ENCODE data around the gene MAP3K7CL.

The MAP3K7CL gene

DNA sequence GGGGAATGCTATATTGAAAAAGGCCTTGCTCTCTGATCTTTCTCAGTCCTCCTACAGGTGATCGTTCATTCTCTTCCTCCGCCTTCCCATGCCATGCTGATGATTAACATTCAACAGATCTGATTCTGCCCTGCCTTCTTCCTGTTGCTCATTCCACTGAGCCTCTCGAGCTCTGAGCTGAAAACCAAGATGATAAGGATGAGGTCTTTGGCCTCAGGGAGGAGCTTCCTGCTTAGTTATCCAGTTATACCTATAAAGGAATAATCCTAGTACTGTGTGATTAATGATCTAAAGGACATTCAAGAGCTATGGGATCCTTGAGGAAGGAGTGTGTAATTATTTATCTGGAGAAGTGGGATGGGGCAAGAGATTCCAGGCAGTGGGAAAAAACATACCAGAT, 25.2 kb upstream of the MAP3K7CL start:
- no peak for TF ChIP-seq POLR2A (IDR thresholded peaks at IDR 0.05; ENCODE audit: extremely low read depth, insufficient read length)
- TF ChIP-seq, protein P1, sequence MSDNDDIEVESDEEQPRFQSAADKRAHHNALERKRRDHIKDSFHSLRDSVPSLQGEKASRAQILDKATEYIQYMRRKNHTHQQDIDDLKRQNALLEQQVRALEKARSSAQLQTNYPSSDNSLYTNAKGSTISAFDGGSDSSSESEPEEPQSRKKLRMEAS (IDR thresholded peaks at IDR 0.05; ENCODE audit: low read depth, low read length), result no peak
- no peak for TF ChIP-seq MYC (IDR thresholded peaks at IDR 0.05; ENCODE audit: low read depth, low read length)
- TF ChIP-seq, protein P2, sequence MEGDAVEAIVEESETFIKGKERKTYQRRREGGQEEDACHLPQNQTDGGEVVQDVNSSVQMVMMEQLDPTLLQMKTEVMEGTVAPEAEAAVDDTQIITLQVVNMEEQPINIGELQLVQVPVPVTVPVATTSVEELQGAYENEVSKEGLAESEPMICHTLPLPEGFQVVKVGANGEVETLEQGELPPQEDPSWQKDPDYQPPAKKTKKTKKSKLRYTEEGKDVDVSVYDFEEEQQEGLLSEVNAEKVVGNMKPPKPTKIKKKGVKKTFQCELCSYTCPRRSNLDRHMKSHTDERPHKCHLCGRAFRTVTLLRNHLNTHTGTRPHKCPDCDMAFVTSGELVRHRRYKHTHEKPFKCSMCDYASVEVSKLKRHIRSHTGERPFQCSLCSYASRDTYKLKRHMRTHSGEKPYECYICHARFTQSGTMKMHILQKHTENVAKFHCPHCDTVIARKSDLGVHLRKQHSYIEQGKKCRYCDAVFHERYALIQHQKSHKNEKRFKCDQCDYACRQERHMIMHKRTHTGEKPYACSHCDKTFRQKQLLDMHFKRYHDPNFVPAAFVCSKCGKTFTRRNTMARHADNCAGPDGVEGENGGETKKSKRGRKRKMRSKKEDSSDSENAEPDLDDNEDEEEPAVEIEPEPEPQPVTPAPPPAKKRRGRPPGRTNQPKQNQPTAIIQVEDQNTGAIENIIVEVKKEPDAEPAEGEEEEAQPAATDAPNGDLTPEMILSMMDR (IDR thresholded peaks at IDR 0.05; ENCODE audit: low read depth, low read length), result no peak
- no peak overlapping the region for H3K4me3 ChIP-seq (ENCODE audit: low read depth, low read length)
- DNase-seq (ENCODE audit: low read depth), result no peak

DNA sequence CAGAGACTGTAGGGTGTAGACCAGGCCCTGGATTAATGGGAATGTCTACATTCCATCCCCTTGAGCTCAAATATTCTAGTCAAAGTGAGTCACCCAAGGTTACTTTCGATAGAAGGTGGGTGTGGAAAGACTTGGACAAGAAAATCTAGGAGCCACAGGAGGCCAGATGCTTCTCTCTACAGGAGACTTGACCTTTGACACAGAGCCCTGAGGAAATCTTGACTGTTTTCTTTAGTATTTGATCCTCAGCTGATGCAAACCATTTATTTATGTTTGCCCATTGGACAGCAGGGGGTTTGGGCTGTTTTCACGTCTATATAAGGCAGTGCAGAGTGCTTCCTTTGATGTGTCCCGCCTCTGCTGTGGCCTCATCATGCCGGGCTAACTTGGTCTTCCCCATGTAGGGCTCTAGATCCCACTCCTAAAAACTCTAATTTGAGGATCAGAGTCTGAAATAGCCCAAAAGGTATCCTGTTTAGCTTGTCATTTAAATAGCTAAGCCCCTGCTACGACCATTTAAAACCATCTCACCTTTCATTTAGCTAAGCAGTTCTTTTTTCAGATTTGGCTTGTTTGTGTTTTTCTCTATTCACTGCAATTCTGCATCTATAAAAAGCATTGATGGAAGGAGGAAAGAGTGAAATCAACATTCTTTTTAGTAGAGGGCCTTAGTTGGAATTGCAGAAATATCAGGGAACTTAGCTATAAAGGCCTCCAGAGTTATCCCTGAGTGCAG, 15.5 kb upstream of the MAP3K7CL start:
- DNase-seq (ENCODE audit: low read depth), result no peak
- TF ChIP-seq POLR2A (IDR thresholded peaks at IDR 0.05; ENCODE audit: extremely low read depth, insufficient read length), result no peak
- no peak for TF ChIP-seq MYC (IDR thresholded peaks at IDR 0.05; ENCODE audit: low read depth, low read length)
- TF ChIP-seq, protein P1 (IDR thresholded peaks at IDR 0.05; ENCODE audit: low read depth, low read length), result no peak
- TF ChIP-seq, protein P2 (IDR thresholded peaks at IDR 0.05; ENCODE audit: low read depth, low read length), result no peak
- H3K4me3 ChIP-seq (ENCODE audit: low read depth, low read length), result no peak overlapping the region

DNA sequence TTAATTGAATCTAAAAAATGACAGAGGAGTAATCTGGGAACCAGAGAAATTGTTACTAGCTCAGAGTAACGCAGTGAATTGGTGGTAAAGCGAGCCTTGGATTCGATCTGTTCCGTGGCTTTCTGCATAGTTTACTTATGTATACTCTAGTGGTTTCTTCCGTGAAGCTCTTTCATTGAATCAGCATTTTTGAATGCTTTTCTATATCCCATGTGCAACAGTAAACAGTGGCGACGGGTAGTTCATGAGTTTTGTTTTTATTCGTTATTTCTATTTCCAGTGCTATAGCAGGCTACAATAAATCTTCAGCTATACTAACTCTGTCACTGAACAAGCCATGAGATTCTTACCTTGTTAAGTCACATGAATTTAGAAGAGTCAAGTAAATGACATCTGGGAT, 14.5 kb upstream of the MAP3K7CL start:
- no peak for DNase-seq (ENCODE audit: low read depth)
- TF ChIP-seq, protein P1 (IDR thresholded peaks at IDR 0.05; ENCODE audit: low read depth, low read length), result no peak
- TF ChIP-seq, protein P2 (IDR thresholded peaks at IDR 0.05; ENCODE audit: low read depth, low read length), result no peak
- TF ChIP-seq MYC (IDR thresholded peaks at IDR 0.05; ENCODE audit: low read depth, low read length), result no peak
- TF ChIP-seq POLR2A (IDR thresholded peaks at IDR 0.05; ENCODE audit: extremely low read depth, insufficient read length), result no peak
- no peak overlapping the region for H3K4me3 ChIP-seq (ENCODE audit: low read depth, low read length)

DNA sequence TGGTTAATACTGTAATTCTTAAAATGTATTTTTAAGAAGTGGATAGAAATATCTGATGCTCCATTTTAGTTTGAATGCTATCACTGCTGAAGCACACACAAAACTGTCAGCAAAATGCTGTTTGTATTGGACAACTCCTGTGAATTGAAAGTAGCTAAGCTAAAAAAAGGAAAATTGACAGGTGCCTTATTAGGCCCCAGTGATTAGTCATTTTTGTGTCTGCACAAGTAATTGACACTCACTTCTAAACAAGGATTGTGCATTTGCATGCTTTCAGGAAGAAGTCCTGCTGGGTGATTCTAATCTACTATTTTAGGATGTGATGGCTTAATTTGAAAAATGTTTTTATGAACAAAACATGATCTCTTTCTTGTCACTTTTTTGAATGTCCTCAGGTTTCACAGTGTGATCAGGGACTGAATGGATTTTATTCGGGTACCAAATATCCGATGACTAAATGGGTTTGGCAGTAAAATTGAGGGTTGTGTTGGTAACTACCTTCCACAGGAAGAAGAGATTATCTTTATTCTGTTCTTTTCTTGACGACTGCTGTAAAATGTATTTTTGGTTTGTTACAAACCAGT, 13.0 kb upstream of the MAP3K7CL start:
- no peak overlapping the region for H3K4me3 ChIP-seq (ENCODE audit: low read depth, low read length)
- TF ChIP-seq MYC (IDR thresholded peaks at IDR 0.05; ENCODE audit: low read depth, low read length), result no peak
- TF ChIP-seq, protein P1 (IDR thresholded peaks at IDR 0.05; ENCODE audit: low read depth, low read length), result no peak
- DNase-seq (ENCODE audit: low read depth), result no peak

DNA sequence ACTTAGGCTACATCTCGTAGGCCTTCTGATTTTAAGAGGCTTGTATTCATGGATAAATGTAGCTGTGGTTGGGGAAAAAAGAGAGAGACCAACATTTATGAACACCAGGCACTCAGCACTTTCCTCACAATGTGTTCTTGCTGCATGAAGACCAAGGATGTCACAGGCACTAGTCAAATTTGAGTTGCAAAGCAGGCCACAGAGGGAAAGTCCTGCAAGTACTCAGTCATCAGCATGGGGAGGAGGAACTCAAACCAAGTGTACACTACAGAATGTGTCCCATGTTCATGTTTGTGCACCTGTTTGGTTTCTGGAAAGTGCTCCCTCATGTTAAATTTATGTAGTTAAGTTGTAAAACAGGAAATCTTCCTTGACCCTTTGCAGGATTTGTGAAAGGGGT, 8.7 kb upstream of the MAP3K7CL start:
- TF ChIP-seq MYC (IDR thresholded peaks at IDR 0.05; ENCODE audit: low read depth, low read length), result no peak
- no peak for TF ChIP-seq POLR2A (IDR thresholded peaks at IDR 0.05; ENCODE audit: extremely low read depth, insufficient read length)
- TF ChIP-seq, protein P2 (IDR thresholded peaks at IDR 0.05; ENCODE audit: low read depth, low read length), result no peak
- TF ChIP-seq, protein P1 (IDR thresholded peaks at IDR 0.05; ENCODE audit: low read depth, low read length), result no peak
- no peak overlapping the region for H3K4me3 ChIP-seq (ENCODE audit: low read depth, low read length)
- DNase-seq (ENCODE audit: low read depth), result no peak

DNA sequence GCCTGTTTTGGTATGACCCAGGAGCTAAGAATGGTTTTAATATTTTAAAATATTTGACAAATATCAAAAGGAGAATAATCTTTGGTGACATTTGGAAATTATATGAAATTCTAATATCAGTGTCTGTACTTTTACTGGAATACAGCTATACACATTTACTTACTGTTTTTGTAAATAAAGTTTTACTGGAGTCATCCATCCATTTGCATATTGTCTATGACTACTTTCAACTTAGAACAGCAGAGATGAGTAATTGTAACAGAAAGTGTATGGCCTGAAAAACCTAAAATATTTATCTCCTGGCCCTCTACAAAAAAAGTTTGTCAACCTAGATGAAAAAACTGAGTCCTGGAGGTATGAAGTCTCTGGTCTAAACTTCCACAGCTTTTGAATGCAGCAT, 5.8 kb upstream of the MAP3K7CL start:
- no peak overlapping the region for H3K4me3 ChIP-seq (ENCODE audit: low read depth, low read length)
- TF ChIP-seq, protein P2 (IDR thresholded peaks at IDR 0.05; ENCODE audit: low read depth, low read length), result no peak
- TF ChIP-seq, protein P1 (IDR thresholded peaks at IDR 0.05; ENCODE audit: low read depth, low read length), result no peak
- TF ChIP-seq POLR2A (IDR thresholded peaks at IDR 0.05; ENCODE audit: extremely low read depth, insufficient read length) (no peak), MYC (IDR thresholded peaks at IDR 0.05; ENCODE audit: low read depth, low read length) (no peak)
- no peak for DNase-seq (ENCODE audit: low read depth)

Measured in NB4 (cell line).